NCI-H2081 treated with DMSO at 0.1 percent for 48 hours (cell line): ENCODE data around the gene MSMB.
"Not testable (repeated sequence)": the region's sequence is repeated elsewhere in the genome, so short reads cannot be mapped to it uniquely, and the experiment has no call there.

Experiments
- DNase-seq: peaks from one replicate; lab custom pipeline; 2025; lab: John Stamatoyannopoulos, UW

The MSMB gene

DNA sequence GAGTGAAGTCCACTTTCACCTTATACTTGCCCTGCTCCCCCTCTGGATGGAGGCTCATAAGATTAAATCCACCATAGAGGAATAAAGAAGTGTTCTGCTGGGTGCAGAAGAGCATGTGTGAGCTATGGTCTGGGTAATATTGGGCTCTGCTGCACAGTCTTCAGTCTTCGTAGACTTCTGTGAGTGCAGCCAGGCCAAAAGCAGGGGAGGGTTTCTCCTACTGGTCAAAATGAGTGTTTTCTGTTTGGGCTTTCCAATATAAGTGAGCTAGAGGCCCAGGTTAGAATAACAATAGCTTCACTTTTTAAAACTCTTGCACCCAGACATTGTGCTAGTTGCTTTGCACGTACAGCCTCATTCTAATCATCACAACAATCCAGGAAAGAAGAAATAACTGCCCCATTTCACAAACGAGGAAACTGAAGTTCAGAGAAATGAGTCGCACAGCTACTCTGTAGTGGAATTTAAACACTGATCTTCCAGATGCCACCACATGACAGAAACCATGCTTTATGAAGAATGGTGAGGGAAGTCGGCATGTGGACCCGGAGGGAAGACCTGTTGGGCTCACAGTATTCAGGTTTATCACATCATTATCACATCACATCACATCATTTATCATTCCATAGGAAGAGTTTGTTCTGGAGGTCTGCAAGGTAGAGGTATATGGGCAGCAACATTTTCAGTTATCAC, 23.8 kb upstream of the MSMB start:
- DNase-seq = no peak

GRCh38 chr10:46068905-46069304, 22.8 kb upstream of the MSMB start:
- no peak for DNase-seq

GRCh38 chr10:46068117-46068516, 22.0 kb upstream of the MSMB start:
- no peak for DNase-seq

- DNase-seq = no peak
Observed at GRCh38 chr10:46064269-46064817, 18.3 kb upstream of the MSMB start.

GRCh38 chr10:46062723-46063428, 16.8 kb upstream of the MSMB start:
- no peak for DNase-seq

DNA sequence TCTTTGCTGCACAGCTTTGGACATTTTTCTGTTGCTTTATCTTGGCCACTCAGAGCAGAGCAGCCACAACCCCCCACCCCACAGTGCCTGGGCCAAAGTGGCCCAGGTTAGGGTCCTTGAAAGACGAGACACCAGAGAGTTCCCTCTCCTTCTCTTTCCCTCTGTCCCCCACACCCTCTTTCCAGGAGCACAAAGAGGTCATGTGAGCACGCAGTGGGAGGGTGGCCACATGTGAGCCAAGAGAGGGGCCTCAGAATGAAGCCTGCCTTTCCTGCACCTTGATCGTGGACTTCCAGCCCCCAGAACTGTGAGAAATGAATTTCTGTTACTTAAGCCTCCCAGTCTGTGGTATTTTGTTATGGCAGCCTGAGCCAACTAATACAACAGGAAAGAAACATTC, 14.6 kb upstream of the MSMB start:
- no peak for DNase-seq

DNA sequence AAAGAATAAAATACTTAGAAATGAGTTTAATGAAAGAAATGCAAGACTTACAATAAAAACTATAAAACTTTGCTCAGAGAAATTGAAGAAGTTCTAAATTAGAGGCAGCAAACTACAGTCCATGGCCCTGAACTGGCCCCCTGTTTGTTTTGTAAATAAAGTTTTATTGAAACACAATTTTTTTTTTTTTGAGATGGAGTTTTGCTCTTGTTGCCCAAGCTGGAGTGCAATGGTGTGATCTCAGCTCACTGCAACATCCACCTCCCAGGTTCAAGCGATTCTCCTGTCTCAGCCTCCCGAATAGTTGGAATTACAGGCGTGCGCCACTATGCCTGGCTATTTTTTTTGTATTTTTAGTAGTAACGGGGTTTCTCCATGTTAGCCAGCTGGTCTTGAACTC, 11.9 kb upstream of the MSMB start:
- DNase-seq = not testable (repeated sequence)

GRCh38 chr10:46057038-46057437, 11.0 kb upstream of the MSMB start:
- no peak for DNase-seq

DNA sequence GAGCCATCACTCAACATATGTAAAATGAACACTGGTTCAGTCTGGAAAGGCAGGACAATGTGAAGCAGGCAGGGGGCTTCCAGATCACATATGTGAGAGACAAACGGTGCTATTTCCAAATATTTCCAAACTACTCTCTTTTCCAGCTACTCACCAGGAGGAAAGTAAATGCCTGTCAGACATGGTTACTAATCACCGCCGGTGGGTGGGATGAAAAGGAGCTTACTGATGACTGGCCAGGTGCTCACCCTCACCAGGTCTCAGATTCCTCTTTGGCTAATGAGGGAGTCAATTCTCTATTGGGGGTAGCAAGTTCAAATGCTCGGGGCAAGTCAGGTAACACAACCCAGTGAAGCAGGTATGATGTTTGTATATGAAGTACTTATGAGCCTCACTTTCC, 9.7 kb upstream of the MSMB start:
- no peak for DNase-seq

GRCh38 chr10:46053534-46054434, 7.7 kb upstream of the MSMB start:
- no peak for DNase-seq

DNA sequence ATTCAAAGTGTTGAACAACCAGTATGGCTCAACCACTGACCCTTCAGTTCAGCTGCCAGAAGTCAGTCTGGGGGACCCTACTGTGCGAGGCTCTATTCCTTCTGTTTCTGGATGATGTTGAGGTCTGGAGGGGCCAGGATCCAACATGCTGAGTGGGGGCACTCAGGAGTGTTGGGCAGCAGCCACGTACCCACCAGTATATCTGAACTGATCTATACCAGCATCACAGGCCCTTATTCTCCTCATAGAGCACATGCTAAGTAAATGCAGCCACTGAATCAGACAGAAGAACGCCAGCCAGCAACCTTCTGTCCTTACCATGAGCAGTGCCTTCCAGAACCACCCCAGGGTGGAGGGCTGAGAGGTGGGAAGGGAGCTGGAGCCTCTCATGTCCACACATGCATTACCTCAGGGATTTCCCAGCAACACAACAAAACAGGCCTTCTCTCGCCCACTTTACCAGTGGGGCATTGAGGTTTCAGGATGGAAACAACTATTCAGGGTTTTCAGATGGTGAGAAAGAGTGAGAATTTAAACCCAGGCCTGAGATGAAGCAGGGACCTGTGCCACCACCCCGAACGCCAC, 6.8 kb upstream of the MSMB start:
- no peak for DNase-seq

DNA sequence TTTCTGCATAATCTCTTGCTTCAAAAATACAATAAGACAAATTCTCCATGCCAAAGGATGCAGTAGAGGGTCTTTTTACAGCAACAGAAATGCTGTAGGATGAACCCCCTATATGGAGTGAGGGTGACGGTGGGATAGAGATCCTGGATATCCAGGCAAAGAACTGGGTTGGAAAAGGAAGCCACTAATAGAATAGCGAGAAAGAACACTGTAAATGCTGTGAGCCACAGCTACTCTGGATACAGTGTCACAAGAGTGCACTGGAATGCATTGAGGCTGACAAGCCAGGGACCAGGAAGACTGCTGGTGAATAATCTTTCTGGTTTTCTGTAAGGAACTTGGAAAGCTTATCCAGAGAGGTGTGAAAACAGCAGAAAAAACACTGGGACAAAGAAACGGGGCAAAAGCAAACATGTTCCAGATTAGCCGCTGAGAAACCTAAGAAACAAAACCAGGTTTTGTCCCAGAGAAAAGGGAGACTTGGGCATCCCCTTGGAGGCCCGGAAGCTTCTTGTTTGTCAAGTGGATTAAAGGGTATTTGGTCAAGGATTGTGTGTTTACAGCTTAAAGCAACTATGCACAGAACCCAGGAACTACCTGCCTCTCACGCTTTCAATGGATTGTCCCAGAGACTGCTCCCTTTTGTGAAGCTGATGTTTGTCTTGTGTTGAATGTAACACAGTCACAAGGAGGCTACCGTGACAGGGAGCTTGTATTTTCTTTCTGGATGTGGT, 6.2 kb upstream of the MSMB start:
- DNase-seq = no peak

DNA sequence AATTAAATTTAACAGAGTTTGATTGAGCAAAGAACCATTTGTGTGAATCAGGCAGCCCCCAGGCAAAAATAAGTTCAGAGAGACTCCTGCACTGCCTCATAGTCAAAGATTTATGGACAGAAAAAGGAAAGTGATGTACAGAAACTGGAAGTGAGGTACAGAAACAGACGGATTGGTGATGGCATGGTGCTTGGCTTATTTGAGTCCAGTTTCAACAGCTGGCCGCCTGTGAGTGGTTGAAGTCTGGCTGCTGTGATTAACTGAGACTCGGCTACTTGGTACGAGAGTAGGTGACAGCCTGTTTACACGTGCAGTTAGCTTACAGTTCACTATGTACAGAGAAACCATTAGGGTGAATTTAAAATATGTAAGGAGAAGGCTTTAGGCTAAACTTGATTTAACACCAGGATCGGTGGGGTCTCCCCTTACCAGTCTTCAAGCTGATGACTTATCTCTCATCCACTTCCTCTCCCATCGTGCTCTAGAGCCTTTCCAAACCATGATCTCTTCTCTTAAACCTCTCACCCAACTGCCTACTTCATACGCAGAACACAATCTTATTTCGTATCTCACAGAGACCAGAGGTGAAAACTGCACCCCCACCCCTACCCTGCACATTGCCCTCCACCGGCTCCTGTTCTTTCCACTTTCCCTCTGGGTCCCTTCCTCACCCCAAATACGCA, 5.0 kb upstream of the MSMB start:
- no peak for DNase-seq

DNA sequence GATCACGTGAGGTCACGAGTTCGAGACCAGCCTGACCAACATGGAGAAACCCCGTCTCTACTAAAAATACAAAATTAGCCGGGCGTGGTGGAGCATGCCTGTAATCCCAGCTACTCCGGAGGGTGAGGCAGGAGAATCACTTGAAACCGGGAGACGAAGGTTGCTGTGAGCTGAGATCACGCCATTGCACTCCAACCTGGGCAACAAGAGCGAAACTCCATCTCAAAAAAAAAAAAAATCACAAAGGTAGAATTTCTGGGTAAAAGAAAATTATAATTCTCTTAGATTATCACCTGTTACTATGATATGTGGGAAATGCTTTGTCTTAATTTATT, 3.4 kb upstream of the MSMB start:
- DNase-seq = not testable (repeated sequence)

- no peak for DNase-seq
Observed at GRCh38 chr10:46048152-46048551, 2.1 kb upstream of the MSMB start.

DNA sequence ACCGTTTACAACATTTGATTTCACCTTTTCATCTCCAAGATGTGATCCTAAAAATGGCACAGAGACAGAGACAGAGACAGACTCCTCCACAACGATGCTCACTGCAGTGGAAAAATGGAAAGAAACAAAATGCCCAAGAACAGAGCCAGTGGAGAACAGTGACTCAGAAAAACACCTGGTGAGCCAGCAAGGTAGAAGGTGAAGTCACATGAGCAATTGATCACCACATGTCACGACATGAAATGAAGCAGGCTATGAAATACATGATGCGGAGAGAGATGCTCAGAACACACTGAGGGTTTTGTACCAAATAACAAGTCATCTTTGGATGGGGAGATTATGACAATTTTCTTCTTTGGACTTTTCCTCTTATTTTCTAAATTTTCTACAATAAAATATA, 3.5 kb downstream of the MSMB start:
- DNase-seq = no peak

GRCh38 chr10:46040004-46040403, 6.1 kb downstream of the MSMB start:
- no peak for DNase-seq

- no peak for DNase-seq
Observed at GRCh38 chr10:46037107-46037825, 8.8 kb downstream of the MSMB start.

GRCh38 chr10:46035923-46036849, 9.9 kb downstream of the MSMB start:
- no peak for DNase-seq
